Measurements from ENCODE around the gene TMCC2. TPM values are rescaled to one million over a fixed set of nuclear protein-coding genes. Genes with fewer than 3 reads are reported as not detected.

TMCC2 gene
- total RNA-seq, 1 donor from 2014 or later = 7.1 TPM

GRCh38 chr1:205183676-205184335 lies 43.9 kb upstream of the TMCC2 start:
- H3K27me3 Mint-ChIP-seq (ENCODE audit: insufficient read depth, low read depth) = no peaks in the 10 kb centered on the region
- peaks cover 7% of the 10 kb centered on the region for H3K4me1 ChIP-seq

GRCh38 chr1:205186191-205186590 lies 41.6 kb upstream of the TMCC2 start:
- Histone ChIP-seq H3K36me3 (no peaks in the 10 kb centered on the region), H3F3A (ENCODE audit: low read depth) (peaks cover 7% of the 10 kb centered on the region), H4K20me1 (ENCODE audit: low read depth) (peaks cover 39% of the 10 kb centered on the region), H3K27ac (no peak overlapping the region), H3K79me2 (ENCODE audit: low read depth) (peaks cover 47% of the 10 kb centered on the region), H3K27me3 (no peaks in the 10 kb centered on the region), H3K9ac (no peak overlapping the region), H3K4me1 (peaks cover 29% of the 10 kb centered on the region), H3K4me2 (no peak overlapping the region), H3K9me3 (ENCODE audit: low read depth) (no peaks in the 10 kb centered on the region), H3K4me3 (no peak overlapping the region), H2AFZ (replicated peaks) (no peak overlapping the region)
- H3K9me3 Mint-ChIP-seq = no peaks in the 10 kb centered on the region
- H3K36me3 Mint-ChIP-seq = peaks cover 19% of the 10 kb centered on the region
- no peak for DNase-seq (ENCODE audit: low spot score)
- H3K27ac Mint-ChIP-seq = no peak overlapping the region
- TF ChIP-seq, protein P1, sequence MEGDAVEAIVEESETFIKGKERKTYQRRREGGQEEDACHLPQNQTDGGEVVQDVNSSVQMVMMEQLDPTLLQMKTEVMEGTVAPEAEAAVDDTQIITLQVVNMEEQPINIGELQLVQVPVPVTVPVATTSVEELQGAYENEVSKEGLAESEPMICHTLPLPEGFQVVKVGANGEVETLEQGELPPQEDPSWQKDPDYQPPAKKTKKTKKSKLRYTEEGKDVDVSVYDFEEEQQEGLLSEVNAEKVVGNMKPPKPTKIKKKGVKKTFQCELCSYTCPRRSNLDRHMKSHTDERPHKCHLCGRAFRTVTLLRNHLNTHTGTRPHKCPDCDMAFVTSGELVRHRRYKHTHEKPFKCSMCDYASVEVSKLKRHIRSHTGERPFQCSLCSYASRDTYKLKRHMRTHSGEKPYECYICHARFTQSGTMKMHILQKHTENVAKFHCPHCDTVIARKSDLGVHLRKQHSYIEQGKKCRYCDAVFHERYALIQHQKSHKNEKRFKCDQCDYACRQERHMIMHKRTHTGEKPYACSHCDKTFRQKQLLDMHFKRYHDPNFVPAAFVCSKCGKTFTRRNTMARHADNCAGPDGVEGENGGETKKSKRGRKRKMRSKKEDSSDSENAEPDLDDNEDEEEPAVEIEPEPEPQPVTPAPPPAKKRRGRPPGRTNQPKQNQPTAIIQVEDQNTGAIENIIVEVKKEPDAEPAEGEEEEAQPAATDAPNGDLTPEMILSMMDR (IDR thresholded peaks at IDR 0.05) = no peak
- TF ChIP-seq EZH2 (IDR thresholded peaks at IDR 0.05) = no peak
- TF ChIP-seq EZH2phosphoT487 (IDR thresholded peaks at IDR 0.05) = no peak
- no peak overlapping the region for H3K4me3 Mint-ChIP-seq
- no peaks in the 10 kb centered on the region for H3K27me3 Mint-ChIP-seq (ENCODE audit: insufficient read depth, low read depth)
- peaks cover 23% of the 10 kb centered on the region for H3K4me1 Mint-ChIP-seq

More at GRCh38 chr1:205183676-205184335, 43.9 kb upstream of the TMCC2 start:
- H3K4me3 Mint-ChIP-seq = peak overlapping the region; percentile 16
- Histone ChIP-seq H3K4me3 (no peak overlapping the region), H3K79me2 (ENCODE audit: low read depth) (peaks cover 23% of the 10 kb centered on the region), H3K27me3 (no peaks in the 10 kb centered on the region), H2AFZ (replicated peaks) (no peak overlapping the region), H3K9ac (no peak overlapping the region), H3K36me3 (no peaks in the 10 kb centered on the region), H3K9me3 (ENCODE audit: low read depth) (no peaks in the 10 kb centered on the region), H3K27ac (no peak overlapping the region), H4K20me1 (ENCODE audit: low read depth) (peaks cover 15% of the 10 kb centered on the region), H3F3A (ENCODE audit: low read depth) (no peaks in the 10 kb centered on the region), H3K4me2 (no peak overlapping the region)
- peaks cover 22% of the 10 kb centered on the region for H3K36me3 Mint-ChIP-seq
- H3K4me1 Mint-ChIP-seq = peaks cover 6% of the 10 kb centered on the region
- no peak for DNase-seq (ENCODE audit: low spot score)
- TF ChIP-seq EZH2 (IDR thresholded peaks at IDR 0.05) (no peak), EZH2phosphoT487 (IDR thresholded peaks at IDR 0.05) (no peak)
- TF ChIP-seq, protein P1 (IDR thresholded peaks at IDR 0.05) = no peak
- peak overlapping the region; percentile 89 for H3K27ac Mint-ChIP-seq
- H3K9me3 Mint-ChIP-seq = no peaks in the 10 kb centered on the region

- peaks cover 19% of the 10 kb centered on the region for H3F3A ChIP-seq (ENCODE audit: low read depth)
- no peaks in the 10 kb centered on the region for H3K27me3 Mint-ChIP-seq (ENCODE audit: insufficient read depth, low read depth)
- H3K4me2 ChIP-seq = no peak overlapping the region
- H3K27ac Mint-ChIP-seq = no peak overlapping the region
- H3K79me2 ChIP-seq (ENCODE audit: low read depth) = peaks cover 59% of the 10 kb centered on the region
- no peak overlapping the region for H3K9ac ChIP-seq
- H4K20me1 ChIP-seq (ENCODE audit: low read depth) = peaks cover 51% of the 10 kb centered on the region
- H3K9me3 Mint-ChIP-seq = no peaks in the 10 kb centered on the region
- no peak overlapping the region for H3K4me3 Mint-ChIP-seq
- H3K36me3 Mint-ChIP-seq = peaks cover 19% of the 10 kb centered on the region
- no peak overlapping the region for H3K27ac ChIP-seq
- no peak overlapping the region for H3K4me3 ChIP-seq
- DNase-seq (ENCODE audit: low spot score) = no peak
- TF ChIP-seq, protein P1 (IDR thresholded peaks at IDR 0.05) = no peak
- TF ChIP-seq EZH2phosphoT487 (IDR thresholded peaks at IDR 0.05) (no peak), EZH2 (IDR thresholded peaks at IDR 0.05) (no peak)
- H3K9me3 ChIP-seq (ENCODE audit: low read depth) = no peaks in the 10 kb centered on the region
- peaks cover 35% of the 10 kb centered on the region for H3K4me1 Mint-ChIP-seq
- H2AFZ ChIP-seq (replicated peaks) = no peak overlapping the region
- H3K27me3 ChIP-seq = no peaks in the 10 kb centered on the region
- H3K4me1 ChIP-seq = peaks cover 41% of the 10 kb centered on the region
- no peaks in the 10 kb centered on the region for H3K36me3 ChIP-seq
Measured at GRCh38 chr1:205187420-205187819, 40.3 kb upstream of the TMCC2 start.

All from neural progenitor cell (in vitro differentiated cells).